AG04450 (cell line): ENCODE data around the gene MLST8. TPM values are rescaled to one million over a fixed set of nuclear protein-coding genes. Genes with fewer than 3 reads are reported as not detected.

Experiments used
- CTCF ChIA-PET: fragments of 300-600, 350-600 bp; formaldehyde crosslinking; extraction: SDS; loops from one replicate; lab custom pipeline; 2022; ENCODE audit warnings: antibody characterized with exemption, inconsistent platforms; lab: Charles Lee
- POLR2A ChIA-PET: fragments of 350-600 bp; formaldehyde crosslinking; extraction: SDS; loops from one replicate; lab custom pipeline; 2021; ENCODE audit warnings: antibody characterized with exemption, inconsistent platforms; lab: Yijun Ruan, JAX
- DNase-seq: peaks from one replicate; pipeline ENCODE4 v3.0.0-alpha.2; 2011; ENCODE audit warnings: low read depth, low spot score
- H3K27ac ChIP-seq: one replicate; pipeline ENCODE4 v1.5.1; 2012; ENCODE audit warnings: low read depth, low read length, control low read depth
- H3K27me3 ChIP-seq: one replicate; pipeline ENCODE4 v1.6.0; 2012; ENCODE audit warnings: low read length; ENCODE audit not compliant: control insufficient read depth, insufficient read depth
- H3K4me3 ChIP-seq: 2 replicates; pipeline ENCODE4 v1.5.1; 2011; ENCODE audit warnings: mild to moderate bottlenecking, low read depth, low read length, control low read depth
- H3K9me3 ChIP-seq: 2 replicates; pipeline ENCODE4 v1.5.1; 2012; ENCODE audit warnings: low read length; ENCODE audit not compliant: control insufficient read depth, insufficient read depth
- polyA plus RNA-seq: library from polyadenylated mRNA; depleted of rRNA; stranded (reverse); fragments of >200 nt; gene quantifications from 2 replicates; pipeline ENCODE4 v1.2.3, GENCODE V29; 2011
- TF ChIP-seq, protein P1 (sequence below): IDR thresholded peaks from 2 replicates; pipeline ENCODE4 v1.5.1; 2011; ENCODE audit warnings: low read depth, low read length, control low read depth, inconsistent platforms

MLST8 gene
- polyA plus RNA-seq, 1 experiment = 41.1 TPM

DNA sequence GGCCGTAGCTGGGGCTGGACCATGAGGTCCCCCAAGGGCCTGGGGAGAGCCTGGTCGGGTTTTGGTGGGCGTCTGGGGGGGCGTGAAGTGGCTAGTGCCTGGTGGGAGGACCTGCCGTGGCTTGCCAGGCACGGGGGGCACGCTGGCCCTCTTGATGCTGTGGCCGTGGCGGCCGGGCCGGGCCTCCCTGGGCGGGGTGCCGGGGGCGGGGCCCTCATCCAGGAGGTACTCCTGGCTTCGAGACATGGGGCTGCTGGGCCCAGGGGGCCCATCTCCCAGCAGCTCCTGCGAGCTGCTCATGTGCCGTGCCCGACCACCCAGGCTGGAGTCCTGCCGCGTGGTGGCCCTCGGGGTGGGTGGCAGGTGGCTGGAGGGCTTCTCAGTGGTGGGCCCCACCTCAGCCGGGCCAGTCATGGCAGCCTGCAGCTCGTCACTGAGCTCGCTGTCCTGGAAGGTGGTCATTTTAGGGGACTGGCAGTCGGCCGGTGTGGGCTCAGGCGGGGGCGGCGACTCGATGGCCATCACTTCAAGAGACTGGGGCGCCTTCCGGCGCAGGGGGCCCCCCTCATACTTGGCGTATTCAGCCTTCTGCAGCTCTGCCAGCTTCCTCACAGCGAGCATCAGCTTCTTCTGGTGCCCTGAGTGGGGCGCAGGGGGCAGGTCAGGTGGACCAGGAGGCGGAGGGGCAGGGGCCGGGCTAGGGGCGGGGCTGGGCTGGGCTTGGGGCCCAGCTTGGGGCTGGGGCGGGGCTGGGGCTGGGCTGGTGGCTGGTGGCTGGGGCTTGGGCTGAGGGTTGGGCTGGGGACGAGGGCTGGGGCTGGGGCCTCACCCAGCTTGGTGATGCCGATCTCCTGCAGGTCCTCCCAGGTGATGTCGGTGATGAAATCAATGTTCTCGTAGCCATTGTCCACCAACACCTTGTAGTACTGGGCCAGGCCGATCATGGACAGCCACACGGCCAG, 24.0 kb upstream of the MLST8 start:
- no peak for DNase-seq
- H3K27me3 ChIP-seq = peaks cover 2% of the 10 kb centered on the region
- CTCF ChIA-PET = no interaction called here
- POLR2A ChIA-PET = no interaction called here
- TF ChIP-seq, protein P1, sequence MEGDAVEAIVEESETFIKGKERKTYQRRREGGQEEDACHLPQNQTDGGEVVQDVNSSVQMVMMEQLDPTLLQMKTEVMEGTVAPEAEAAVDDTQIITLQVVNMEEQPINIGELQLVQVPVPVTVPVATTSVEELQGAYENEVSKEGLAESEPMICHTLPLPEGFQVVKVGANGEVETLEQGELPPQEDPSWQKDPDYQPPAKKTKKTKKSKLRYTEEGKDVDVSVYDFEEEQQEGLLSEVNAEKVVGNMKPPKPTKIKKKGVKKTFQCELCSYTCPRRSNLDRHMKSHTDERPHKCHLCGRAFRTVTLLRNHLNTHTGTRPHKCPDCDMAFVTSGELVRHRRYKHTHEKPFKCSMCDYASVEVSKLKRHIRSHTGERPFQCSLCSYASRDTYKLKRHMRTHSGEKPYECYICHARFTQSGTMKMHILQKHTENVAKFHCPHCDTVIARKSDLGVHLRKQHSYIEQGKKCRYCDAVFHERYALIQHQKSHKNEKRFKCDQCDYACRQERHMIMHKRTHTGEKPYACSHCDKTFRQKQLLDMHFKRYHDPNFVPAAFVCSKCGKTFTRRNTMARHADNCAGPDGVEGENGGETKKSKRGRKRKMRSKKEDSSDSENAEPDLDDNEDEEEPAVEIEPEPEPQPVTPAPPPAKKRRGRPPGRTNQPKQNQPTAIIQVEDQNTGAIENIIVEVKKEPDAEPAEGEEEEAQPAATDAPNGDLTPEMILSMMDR = no peak
- H3K27ac ChIP-seq = no peak overlapping the region
- H3K9me3 ChIP-seq = peaks cover 7% of the 10 kb centered on the region; the same call in 1 of the 2 replicates
- H3K4me3 ChIP-seq = no peak overlapping the region

DNA sequence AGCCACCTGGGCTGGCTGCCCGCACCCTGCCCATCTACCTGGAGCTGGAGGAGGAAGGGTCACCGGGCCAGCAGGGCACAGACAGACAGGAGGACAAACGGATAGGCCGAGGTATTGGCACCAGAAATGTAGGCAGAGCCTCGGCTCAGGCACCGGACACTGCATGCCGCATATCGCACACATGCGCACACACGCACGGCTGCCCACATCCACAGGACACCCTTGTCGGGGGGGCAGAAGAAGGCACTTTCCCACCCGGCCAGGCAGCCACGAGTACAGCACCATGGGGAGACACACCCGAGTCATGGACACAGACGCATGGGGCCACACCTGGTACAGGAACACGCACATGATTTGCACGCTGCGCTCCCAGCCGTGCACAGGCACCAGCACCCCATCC, 23.3 kb upstream of the MLST8 start:
- no peak for DNase-seq
- ChIA-PET POLR2A (interaction anchor here (1.8 kb wide), 1 partner anchor 26 kb away, joined by 5 read pairs; the partner anchor contains the start of gene TRAF7), CTCF (no interaction called here)
- H3K4me3 ChIP-seq = no peak overlapping the region
- no peak overlapping the region for H3K27ac ChIP-seq
- H3K27me3 ChIP-seq = peaks cover 2% of the 10 kb centered on the region
- TF ChIP-seq, protein P1 = no peak
- H3K9me3 ChIP-seq = peaks cover 7% of the 10 kb centered on the region; the same call in 1 of the 2 replicates

DNA sequence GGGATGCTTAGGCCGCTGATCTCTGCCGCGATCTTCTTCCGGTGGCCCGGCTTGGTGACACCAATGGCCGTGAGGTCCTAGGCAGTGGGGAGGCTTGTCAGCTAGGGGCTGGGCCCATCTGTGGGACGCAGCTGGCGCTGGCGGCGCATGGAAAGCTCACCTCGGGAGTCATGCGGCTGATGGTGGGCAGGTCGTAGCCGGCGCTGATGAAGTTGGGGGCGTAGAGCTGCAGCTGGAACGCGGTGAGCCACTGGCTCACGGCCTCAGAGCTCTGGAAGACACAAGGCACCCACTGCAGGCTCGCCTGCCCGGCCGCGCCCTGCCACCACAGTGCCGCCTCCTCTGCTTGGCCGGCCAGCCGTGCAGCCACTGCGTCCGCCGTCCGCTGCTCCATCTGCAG, 21.6 kb upstream of the MLST8 start:
- POLR2A ChIA-PET = interaction anchor here (1.2 to 1.8 kb wide), 2 partner anchors 22 to 28 kb away, joined by 3 to 5 read pairs; partner anchors contain the start of gene TRAF7
- Histone ChIP-seq H3K27ac (no peak overlapping the region), H3K4me3 (no peak overlapping the region), H3K9me3 (no peaks in the 10 kb centered on the region; the same call in 1 of the 2 replicates), H3K27me3 (peaks cover 2% of the 10 kb centered on the region)
- TF ChIP-seq, protein P1 = no peak
- CTCF ChIA-PET = no interaction called here
- DNase-seq = no peak

DNA sequence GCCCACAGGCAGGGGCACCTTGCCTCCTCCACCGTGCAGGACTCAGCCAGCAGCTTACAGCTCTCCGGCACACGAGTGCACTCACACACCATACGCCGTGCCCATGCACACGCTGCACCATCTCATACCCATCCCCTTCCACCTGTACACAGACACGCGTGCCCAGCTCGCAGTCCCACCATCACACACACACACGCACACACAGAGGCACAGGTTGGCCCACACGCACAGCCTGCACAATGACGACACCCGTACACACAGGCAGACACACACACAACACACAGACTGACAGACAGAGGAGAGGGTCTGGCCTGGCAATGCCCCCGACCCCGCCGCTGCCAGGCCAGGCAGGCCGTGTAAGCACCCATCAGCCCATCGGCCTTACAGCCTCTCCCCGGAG, 20.9 kb upstream of the MLST8 start:
- CTCF ChIA-PET = no interaction called here

More for the DNA sequence above, 20.9 kb upstream of the MLST8 start:
- H3K4me3 ChIP-seq = no peak overlapping the region
- H3K27ac ChIP-seq = no peak overlapping the region
- DNase-seq = no peak
- POLR2A ChIA-PET = interaction anchor here (1.2 kb wide), 1 partner anchor 23 kb away, joined by 3 read pairs; no protein-coding TSS in a partner anchor
- TF ChIP-seq, protein P1 = no peak
- H3K27me3 ChIP-seq = peaks cover 2% of the 10 kb centered on the region
- no peaks in the 10 kb centered on the region; the same call in 1 of the 2 replicates for H3K9me3 ChIP-seq
